NCI-H82 treated with DMSO at 0.1 percent for 48 hours (cell line): ENCODE results near the gene TRIM33.
A peak's percentile ranks its signal among the peaks of the same experiment; 100 is the strongest.

ENCODE experiments used
- DNase-seq: peaks from one replicate; lab custom pipeline; 2025; ENCODE audit not compliant: unreplicated experiment; lab: John Stamatoyannopoulos, UW

TRIM33 gene

DNA sequence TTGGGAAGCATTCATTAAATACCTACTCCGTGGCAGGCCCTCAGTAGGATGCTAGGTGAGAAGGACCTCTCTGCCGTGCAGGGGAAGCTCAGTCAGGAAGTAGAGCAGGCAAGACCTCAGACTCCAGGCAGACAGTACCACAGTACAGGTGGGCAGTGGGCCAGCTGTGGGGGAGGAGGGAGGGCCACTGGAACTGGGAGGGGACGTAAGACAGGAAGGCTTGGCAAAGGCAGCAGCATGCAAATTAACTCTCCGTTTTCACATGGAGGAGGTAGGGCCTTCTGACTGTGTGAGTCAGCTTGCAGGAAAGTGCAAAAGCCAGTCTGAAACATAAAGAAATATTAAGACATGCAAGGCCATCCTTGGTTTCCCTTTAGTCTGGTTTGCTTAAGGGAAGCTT, 157.7 kb downstream of the TRIM33 start:
- peak; percentile 38 for DNase-seq

DNA sequence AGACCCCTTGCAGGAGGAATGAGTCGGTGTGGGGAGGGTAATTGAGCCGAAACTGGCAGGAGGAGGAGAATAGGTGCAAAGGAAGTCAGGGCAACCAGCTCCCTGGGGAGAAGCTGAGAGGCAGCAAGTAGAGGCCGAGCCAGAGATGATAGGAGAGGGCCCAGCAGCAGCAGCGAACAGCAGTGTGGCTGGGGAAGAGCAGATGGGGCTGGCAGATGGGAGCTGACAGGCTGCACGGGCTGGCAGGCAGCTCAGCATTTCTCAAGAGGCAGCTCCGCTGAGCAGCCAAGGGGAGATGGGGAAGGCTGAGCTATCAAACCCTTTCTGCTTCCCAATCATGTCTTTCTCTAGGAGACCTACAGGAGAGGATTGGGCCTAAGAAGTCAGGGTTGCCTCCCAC, 158.2 kb downstream of the TRIM33 start:
- peak; percentile 93 for DNase-seq

DNA sequence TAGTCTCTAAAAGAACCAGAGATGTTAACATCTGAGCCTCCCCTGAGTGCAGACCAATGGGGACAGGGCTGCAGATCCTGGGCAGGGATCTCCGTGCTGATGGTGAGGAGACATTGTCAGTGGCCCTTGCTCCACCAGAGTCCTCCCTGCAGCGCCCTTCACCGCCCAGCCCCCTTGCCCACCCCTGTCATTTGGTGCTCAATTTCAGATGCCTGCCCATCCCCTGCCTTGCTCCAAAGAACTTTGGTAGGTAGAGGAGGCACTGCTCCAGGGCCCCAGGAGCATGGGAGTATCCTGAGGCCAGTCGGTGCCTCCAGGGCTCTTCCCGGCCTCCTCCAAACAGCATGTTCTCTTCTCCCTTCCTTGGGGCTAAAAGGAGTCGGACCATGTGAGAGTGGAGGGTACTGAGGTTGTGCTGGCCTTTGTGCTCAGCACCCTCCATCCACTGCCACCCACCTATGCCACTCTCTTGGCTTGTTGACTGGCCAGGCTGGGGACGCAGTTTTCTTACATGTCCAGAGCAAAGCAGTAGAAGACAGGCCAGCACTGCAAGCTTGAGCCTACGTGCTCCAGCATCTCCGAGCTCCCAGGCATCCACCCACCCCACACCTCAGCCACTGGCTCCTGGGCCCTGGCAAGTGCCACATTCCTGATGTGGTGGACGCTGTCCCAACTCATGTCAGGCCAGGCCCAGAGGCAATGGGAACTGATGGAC, 160.1 kb downstream of the TRIM33 start:
- DNase-seq, result no peak

DNA sequence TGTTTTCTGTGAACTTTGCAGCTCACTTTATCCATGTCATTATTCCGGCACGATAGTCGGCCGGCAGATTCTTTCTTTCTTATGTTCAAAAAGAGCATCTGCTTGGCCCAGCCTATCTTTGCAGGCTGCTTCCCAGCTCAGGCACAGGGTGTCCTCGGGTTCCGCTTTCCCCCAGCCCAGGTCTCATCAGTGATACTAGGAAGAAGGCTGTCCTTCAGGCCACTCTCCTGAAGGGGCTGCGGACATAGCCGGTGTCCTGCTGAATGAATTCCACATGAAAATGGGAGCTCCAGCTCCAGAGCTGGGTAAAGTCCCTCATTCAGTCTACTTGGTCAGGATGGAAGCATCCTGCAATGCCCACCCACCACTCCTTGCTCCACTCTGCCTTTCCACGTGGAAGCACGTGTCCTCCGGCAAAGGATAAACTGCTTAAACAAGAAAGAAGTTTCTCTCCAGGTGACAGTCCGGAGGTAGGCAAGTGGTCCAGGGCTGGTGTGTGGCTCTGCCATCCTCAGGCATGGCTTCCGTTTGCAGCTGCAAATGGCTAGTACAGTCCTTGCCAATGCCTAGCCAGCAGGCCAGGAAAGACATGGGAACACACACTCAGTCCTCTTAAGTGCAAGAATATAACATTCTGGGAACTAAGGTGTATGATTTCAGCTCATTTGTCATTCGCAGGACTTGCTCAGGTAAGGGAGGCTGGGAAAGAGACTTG, 161.0 kb downstream of the TRIM33 start:
- no peak for DNase-seq

DNA sequence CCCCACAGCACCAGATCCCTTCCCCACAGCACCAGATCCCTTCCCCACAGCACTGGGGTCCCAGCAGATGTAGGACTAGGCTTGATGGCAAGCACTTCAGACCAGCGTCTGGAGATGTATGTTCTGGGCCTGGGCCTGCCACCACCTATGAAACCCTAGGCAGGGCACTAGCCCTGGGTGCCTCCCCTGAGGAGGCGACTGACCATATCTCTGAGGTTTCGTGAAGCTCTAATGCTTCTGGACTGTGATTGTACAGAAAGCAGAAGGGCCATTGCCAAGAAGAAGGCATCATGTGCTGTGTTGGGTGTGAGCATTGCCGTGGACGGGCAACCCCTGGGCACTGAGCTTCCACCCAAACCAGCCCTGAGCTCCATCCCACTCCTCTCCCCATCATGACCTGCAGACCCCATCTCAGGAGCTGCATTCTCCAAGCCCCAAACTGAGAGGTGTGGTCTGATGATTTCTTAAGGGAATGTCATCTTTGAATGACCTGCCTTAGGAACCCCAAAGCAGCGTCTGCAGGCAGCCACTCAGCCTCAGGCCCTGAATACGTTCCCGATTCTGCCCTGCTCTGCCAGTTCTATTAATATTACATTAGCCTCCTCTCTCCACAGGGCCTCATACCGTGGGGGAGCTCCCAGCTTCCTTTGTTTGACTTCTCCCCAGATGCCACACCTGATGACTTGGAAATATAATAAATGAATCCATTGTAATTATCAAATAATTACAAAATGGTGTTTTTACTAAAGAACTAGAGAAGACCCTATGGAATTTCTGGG, 163.4 kb downstream of the TRIM33 start:
- DNase-seq, result no peak

DNA sequence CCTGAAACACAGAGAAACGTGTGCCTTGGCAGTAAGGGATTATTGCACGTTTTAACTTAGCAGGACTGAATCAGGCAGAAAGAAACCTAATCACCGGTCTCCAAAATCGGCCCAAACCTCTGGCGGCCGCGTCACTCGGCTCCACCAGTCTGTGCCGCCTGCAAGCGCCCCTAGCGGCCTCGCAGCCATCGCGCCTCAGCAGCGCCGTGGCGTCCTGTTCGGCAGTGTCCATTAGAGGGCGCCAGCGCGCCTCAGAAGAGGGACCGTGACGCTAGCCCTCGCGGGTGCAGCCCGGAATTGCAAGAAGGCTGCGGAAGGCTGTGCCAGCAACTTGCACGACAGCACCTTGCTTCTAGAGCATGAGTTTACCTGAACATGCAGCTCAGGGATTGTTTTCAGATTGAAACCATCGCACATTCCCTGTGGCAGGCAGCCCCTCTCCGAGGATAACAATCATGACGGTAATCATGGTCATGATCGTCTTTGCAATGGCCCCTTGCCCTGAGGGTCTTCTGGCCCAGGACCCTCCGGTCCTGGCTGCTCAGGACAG, 164.4 kb downstream of the TRIM33 start:
- DNase-seq, result peak; percentile 78

DNA sequence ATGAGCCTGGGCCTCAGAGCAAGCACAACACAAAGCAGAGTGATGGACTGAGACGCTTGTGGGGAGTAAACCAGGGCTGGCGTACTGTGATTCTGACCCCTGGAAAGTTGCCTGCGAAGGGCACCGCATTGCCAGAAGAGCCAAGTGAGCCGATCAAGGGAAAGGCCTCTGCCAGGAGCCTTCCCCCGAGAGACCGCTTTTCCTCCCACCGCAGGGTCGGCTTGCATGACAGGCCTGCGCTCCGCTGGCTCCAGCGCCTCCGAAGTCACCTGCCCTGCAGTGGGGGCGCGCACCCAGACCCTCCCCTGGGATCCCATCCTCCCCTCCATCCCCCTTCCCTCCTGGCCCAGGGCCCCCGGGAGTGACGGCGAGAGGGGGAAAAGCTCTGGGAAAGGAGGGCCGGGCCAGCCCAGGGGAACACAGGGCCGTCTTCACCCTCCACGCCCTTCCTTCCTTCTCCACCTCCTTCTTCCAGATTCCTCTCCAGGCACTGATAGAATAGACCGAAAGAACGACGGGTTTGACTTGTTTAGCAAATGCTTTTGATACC, 165.0 kb downstream of the TRIM33 start:
- DNase-seq, result no peak

DNA sequence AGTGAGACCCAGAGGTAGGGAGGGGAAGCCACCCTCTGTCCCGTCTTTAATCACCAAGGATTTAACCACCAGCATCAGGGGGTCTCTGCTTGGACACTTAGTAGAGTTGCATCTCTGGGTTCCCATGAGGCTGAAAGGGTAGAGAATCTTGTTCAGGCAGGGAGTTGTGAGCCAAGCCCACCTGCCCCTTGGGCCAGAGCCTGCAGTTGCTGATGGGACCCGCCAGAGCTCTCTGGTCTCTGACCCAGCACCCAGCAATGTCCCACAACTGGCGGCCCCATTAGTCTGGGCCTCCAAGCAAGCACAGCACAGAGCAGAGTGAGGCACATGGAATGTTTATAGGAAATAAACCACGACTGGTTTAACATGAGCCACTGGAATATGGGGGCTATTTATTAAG, 166.3 kb downstream of the TRIM33 start:
- no peak for DNase-seq
